ENCODE results near the gene KCNK4. TPM values are rescaled to one million over a fixed set of nuclear protein-coding genes. Genes with fewer than 3 reads are reported as not detected.
A peak's percentile ranks its signal among the peaks of the same experiment; 100 is the strongest.
"Not testable (repeated sequence)": the region's sequence is repeated elsewhere in the genome, so short reads cannot be mapped to it uniquely, and the experiment has no call there.

Gene KCNK4
- total RNA-seq, 1 donor = not detected

- no peak for TF ChIP-seq CTCF (IDR thresholded peaks at IDR 0.05; ENCODE audit: insufficient read depth, low read depth, low read length)
- peak overlapping the region; percentile 82 for H3K4me3 ChIP-seq (ENCODE audit: low read depth, low read length)
- peak; percentile 71 for DNase-seq (ENCODE audit: low read depth)
Measured at GRCh38 chr11:64245797-64246620, 45.1 kb upstream of the KCNK4 start.

- DNase-seq (ENCODE audit: low read depth) = not testable (repeated sequence)
- peak overlapping the region; percentile 82 for H3K4me3 ChIP-seq (ENCODE audit: low read depth, low read length)
Measured at GRCh38 chr11:64246621-64246870, 44.6 kb upstream of the KCNK4 start.

GRCh38 chr11:64246871-64247728 lies 44.0 kb upstream of the KCNK4 start, which contains the start of gene PPP1R14B:
PPP1R14B (minus strand) TSS chr11:64246943; CDS start chr11:64246673, 270 bp downstream.
- peak; percentile 83 for DNase-seq (ENCODE audit: low read depth)
- TF ChIP-seq CTCF (IDR thresholded peaks at IDR 0.05; ENCODE audit: insufficient read depth, low read depth, low read length) = no peak
- H3K4me3 ChIP-seq (ENCODE audit: low read depth, low read length) = peak within 1 kb of the TSS; percentile 82

GRCh38 chr11:64247729-64248531 lies 43.2 kb upstream of the KCNK4 start:
- no peak for TF ChIP-seq CTCF (IDR thresholded peaks at IDR 0.05; ENCODE audit: insufficient read depth, low read depth, low read length)
- DNase-seq (ENCODE audit: low read depth) = no peak
- peak overlapping the region; percentile 73 for H3K4me3 ChIP-seq (ENCODE audit: low read depth, low read length)

GRCh38 chr11:64248578-64248977 lies 42.5 kb upstream of the KCNK4 start:
- no peak for DNase-seq (ENCODE audit: low read depth)
- no peak overlapping the region for H3K4me3 ChIP-seq (ENCODE audit: low read depth, low read length)
- TF ChIP-seq CTCF (IDR thresholded peaks at IDR 0.05; ENCODE audit: insufficient read depth, low read depth, low read length) = no peak

GRCh38 chr11:64249038-64249437 lies 42.1 kb upstream of the KCNK4 start:
- no peak overlapping the region for H3K4me3 ChIP-seq (ENCODE audit: low read depth, low read length)
- TF ChIP-seq CTCF (IDR thresholded peaks at IDR 0.05; ENCODE audit: insufficient read depth, low read depth, low read length) = no peak
- DNase-seq (ENCODE audit: low read depth) = no peak

Measured in fibroblast of villous mesenchyme (primary cell).